Dermis blood vessel endothelial cell (primary cell): ENCODE results near the gene CALCOCO2. TPM values are rescaled to one million over a fixed set of nuclear protein-coding genes. Genes with fewer than 3 reads are reported as not detected.
"Not testable (repeated sequence)": the region's sequence is repeated elsewhere in the genome, so short reads cannot be mapped to it uniquely, and the experiment has no call there.

Experiments used
- DNase-seq: peaks from one replicate; pipeline ENCODE4 v3.0.0; 2010
- total RNA-seq: library from RNA; depleted of rRNA; stranded (reverse); fragments of >200 nt; gene quantifications from 2 replicates; pipeline ENCODE4 v1.2.3, GENCODE V29; 2014

Gene CALCOCO2
- total RNA-seq = 50.2 and 78.3 TPM in 2 replicates

- peak; percentile 95 for DNase-seq
These were observed at the start of gene CALCOCO2 for GRCh38 chr17:48830840-48831548. CALCOCO2 (plus strand) TSS chr17:48831035; CDS start chr17:48841708, 10,673 bp downstream.

DNA sequence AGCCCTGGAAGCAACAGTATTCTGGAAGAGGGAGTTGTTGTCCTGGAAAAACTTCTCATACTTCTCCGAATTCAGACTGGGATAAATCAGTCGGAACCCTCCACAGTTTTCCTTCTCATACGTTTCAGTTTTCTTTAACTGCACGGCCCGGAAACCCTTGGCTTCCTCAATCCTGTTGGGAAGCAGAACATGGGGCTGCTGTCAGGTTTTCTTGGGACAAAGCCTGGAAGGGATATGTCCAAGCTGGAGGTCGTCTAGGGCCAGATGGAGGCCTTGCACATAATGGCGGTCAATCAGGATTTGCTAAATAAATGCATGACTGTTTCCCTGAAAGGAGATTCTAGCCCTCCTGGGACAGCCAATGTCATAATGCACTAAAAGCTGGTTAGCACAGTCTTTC is 43.0 kb upstream of the CALCOCO2 start:
- no peak for DNase-seq

GRCh38 chr17:48790607-48791127 is 40.2 kb upstream of the CALCOCO2 start:
- DNase-seq = no peak

GRCh38 chr17:48791128-48792032 is 39.5 kb upstream of the CALCOCO2 start:
- peak; percentile 87 for DNase-seq

- no peak for DNase-seq
These were observed 38.6 kb upstream of the CALCOCO2 start for GRCh38 chr17:48792033-48792798.

GRCh38 chr17:48795444-48796162 is 35.2 kb upstream of the CALCOCO2 start:
- no peak for DNase-seq

GRCh38 chr17:48796163-48796522 is 34.7 kb upstream of the CALCOCO2 start:
- not testable (repeated sequence) for DNase-seq

DNA sequence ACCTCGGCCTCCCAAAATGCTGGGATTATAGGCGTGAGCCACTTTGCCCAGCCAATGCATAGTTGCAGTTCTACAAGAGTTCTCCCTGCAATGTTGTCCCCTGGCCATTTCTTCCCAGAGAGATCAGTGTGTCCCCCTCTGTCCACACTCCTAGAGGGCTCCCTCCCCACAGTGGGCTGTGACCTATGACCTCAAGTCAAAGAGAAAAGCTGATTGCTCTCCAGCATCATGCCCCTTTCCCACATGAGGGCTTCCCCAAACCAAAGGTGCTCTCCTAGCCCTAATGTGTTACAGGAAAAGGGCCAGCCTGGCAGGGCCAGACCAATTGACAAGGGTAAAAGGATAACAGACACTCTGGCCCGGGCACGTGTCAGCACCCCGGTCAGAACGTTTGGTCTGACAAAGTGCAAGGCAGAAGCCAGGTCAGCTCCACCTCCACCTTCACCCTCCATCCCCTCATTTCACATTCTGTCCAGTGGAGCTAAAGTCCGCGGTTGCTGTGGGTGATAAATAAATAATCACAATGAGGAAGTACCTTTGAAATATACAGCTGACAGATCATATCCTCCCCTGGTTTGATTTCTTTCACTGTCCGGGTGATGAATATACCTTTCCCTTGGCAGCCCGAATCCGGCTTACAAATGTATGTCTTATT is 31.6 kb upstream of the CALCOCO2 start:
- no peak for DNase-seq

GRCh38 chr17:48800626-48801217 is 30.1 kb upstream of the CALCOCO2 start:
- DNase-seq = no peak

GRCh38 chr17:48804936-48805411 is 25.9 kb upstream of the CALCOCO2 start:
- DNase-seq = peak; percentile 66

GRCh38 chr17:48809182-48809581 is 21.7 kb upstream of the CALCOCO2 start:
- DNase-seq = no peak

GRCh38 chr17:48812001-48812400 is 18.8 kb upstream of the CALCOCO2 start:
- no peak for DNase-seq

DNA sequence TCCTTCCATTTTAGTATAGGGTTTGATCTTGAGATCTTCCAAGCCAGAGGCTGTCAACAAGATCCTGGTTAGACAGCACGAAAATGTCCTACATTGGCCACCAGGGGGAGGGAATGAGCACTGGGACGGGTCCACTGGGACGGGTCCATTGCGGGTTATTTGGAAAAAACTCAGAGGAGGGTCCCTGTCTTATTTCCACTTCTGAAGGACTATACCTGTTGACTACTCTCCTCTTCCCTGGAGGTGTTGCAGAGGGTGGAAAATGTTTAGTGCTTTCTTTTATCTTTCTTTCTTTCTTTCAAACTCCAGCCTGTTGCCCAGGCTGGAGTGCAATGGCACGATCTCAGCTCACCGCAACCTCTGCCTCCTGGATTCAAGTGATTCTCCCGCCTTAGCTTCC is 16.3 kb upstream of the CALCOCO2 start:
- peak; percentile 76 for DNase-seq

DNA sequence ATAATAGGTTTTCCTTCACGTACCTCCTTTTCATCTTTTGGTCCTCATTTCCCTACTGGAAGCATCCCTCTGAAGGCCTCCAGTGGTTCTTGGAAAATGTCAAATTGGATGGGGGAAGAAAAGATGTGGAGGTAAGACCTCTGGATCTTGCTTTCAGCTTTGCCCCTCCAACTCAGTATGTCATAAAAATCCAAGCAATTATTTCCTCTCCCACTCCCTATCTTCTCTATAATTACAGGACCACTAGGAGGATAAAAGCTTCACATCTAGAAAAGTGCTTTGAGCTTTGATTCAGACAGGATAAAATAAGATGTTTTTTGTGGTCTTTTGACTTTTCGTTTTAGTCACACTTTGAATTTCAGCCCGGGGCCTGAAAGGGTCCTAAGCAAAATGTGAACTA is 15.5 kb upstream of the CALCOCO2 start:
- DNase-seq = no peak

GRCh38 chr17:48816438-48816773 is 14.4 kb upstream of the CALCOCO2 start:
- no peak for DNase-seq

DNA sequence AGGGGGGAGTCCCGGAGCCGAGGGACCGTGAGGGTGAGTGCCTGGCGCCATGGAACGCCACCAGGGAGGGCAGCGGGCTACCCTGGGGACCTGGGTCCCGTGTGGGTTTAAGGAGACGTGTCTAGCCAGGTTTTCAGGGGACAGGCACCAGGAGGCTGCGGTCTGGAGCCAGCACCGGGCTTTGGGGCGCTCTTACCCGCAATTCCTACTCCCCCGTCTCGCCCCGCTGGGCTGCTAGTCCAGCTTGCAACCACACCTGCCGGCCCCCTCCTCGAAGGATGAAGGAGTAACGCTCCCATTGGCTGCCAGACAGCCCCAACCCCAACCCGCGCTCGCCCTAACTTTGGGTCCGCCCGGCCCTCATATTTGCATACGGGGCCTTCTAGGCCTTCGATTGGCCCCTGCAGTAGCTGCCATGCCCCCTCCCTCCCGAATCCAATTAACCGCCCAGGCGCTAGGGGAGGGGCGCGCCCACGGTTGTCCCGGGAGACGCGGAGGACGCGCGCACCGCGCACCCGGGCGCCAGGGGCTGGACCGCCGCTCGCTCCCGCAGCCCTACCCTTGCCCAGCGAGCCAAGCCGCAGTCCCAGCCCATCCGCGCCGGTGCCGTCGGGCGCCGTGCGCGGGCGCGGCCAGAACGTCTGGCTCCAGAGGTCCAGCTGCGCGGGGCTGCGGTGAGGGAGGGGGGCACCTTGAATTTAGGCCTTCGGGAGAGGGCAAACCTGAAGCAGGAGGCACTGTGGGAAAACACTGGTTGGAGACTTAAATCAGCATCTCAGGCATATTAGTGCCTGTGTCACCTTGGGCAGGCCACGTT is 13.9 kb upstream of the CALCOCO2 start, which contains the start of gene TTLL6:
Gene TTLL6 (minus strand): TSS at position 456 of the 817 bp plus-strand sequence. CDS start 157 bp downstream, at position 299.
- peak; percentile 80 for DNase-seq

GRCh38 chr17:48818361-48818841 is 12.4 kb upstream of the CALCOCO2 start:
- no peak for DNase-seq

DNA sequence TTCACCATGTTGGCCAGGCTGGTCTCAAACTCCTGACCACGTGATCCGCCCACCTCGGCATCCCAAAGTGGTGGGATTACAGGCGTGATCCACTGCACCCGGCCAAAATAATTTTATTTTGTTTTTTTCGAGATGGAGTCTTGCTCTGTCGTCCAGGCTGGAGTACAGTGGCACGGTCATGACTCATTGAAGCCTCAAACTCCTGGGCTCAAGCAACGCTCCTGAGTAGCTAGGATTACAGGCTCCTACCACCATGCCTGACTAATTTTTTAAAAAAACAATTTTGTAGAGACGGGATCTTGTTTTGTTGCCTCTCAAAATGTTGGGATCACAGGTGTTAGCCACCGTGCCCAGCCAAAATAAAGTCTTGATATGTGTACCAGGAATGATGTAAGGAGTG is 11.4 kb upstream of the CALCOCO2 start:
- no peak for DNase-seq

DNA sequence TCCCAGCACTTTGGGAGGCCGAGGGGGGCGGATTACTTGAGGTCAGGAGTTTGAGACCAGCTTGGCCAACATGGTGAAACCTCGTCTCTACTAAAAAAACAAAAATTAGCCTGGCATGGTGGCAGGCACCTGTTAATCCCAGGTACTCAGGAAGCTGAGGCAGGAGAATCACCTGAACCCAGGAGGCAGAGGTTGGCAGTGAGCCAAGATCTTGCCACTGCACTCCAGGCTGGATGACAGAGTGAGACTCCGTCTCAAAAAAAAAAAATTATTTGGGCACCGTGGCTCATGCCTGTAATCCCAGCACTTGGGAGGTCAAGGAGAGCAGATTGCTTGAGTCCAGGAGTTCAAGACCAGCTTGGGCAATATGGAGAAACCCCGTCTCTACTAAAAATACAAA is 9.9 kb upstream of the CALCOCO2 start:
- not testable (repeated sequence) for DNase-seq
